IMR-90 (cell line): ENCODE data around the gene NDUFB10. TPM values are rescaled to one million over a fixed set of nuclear protein-coding genes. Genes with fewer than 3 reads are reported as not detected.

Source experiments
- ATAC-seq: fragments of 200-7000 bp; cut with Tn5 transposase; 2 replicates; pipeline ENCODE4 v1.9.1; 2020; ENCODE audit warnings: low read depth, mild to moderate bottlenecking, moderate library complexity
- BruUV-seq: library from RNA; stranded (reverse); fragments of 400-500 nt; replicated peaks from 2 replicates; lab custom pipeline; 2021; lab: Mats Ljungman, UMichigan
- CTCF ChIA-PET: fragments of 300-600 bp; formaldehyde crosslinking; extraction: SDS; loops from one replicate; lab custom pipeline; 2021; ENCODE audit warnings: antibody characterized with exemption; lab: Yijun Ruan, JAX
- POLR2A ChIA-PET: fragments of 300-600 bp; sonication (Branson Sonifier 250); formaldehyde crosslinking; loops from one replicate; lab custom pipeline; 2022; ENCODE audit warnings: antibody characterized with exemption; ENCODE audit not compliant: unreplicated experiment; lab: Charles Lee
- DNase-seq: peaks from one replicate; pipeline ENCODE4 v3.0.0; 2013
- H2AFZ ChIP-seq: replicated peaks from 2 replicates; pipeline ENCODE3; 2013; ENCODE audit warnings: low read length, mild to moderate bottlenecking; ENCODE audit not compliant: poor library complexity
- H2AK5ac ChIP-seq: 2 replicates; pipeline ENCODE4 v1.6.1; 2013; ENCODE audit warnings: low read depth, low read length, inconsistent platforms
- H2AK9ac ChIP-seq: replicated peaks from 2 replicates; pipeline ENCODE3; 2013; ENCODE audit warnings: mild to moderate bottlenecking, low read depth, low read length, moderate library complexity; ENCODE audit not compliant: poor library complexity
- H2BK120ac ChIP-seq: 2 replicates; pipeline ENCODE4 v1.6.1; 2013; ENCODE audit warnings: low read depth, low read length, inconsistent platforms
- H2BK15ac ChIP-seq: 3 replicates; pipeline ENCODE4 v1.6.1; 2013; ENCODE audit warnings: low read depth, low read length, inconsistent platforms
- H2BK20ac ChIP-seq: 2 replicates; pipeline ENCODE4 v1.6.1; 2013; ENCODE audit warnings: low read depth, mild to moderate bottlenecking, inconsistent platforms, low read length, moderate library complexity
- H2BK5ac ChIP-seq: 2 replicates; pipeline ENCODE4 v1.6.1; 2013; ENCODE audit warnings: mild to moderate bottlenecking, low read depth, low read length, inconsistent platforms; ENCODE audit not compliant: poor library complexity, severe bottlenecking
- H3K14ac ChIP-seq: replicated peaks from 2 replicates; pipeline ENCODE4 v1.6.1; 2013; ENCODE audit warnings: low read depth, low read length, inconsistent platforms
- H3K18ac ChIP-seq: 2 replicates; pipeline ENCODE4 v1.6.1; 2013; ENCODE audit warnings: low read depth, low read length, control low read depth
- H3K23ac ChIP-seq: 2 replicates; pipeline ENCODE4 v1.6.1; 2013; ENCODE audit warnings: low read depth, low read length, inconsistent platforms
- H3K27ac ChIP-seq: 2 replicates; pipeline ENCODE4 v1.5.1; 2013; ENCODE audit warnings: mild to moderate bottlenecking, control low read depth, low read length; ENCODE audit not compliant: insufficient read depth
- H3K27me3 ChIP-seq: 2 replicates; pipeline ENCODE4 v1.6.1; 2013; ENCODE audit warnings: low read length; ENCODE audit not compliant: control insufficient read depth, insufficient read depth
- H3K36me3 ChIP-seq: 2 replicates; pipeline ENCODE4 v1.6.1; 2013; ENCODE audit warnings: low read length, mixed read lengths; ENCODE audit not compliant: control insufficient read depth, insufficient read depth
- H3K4ac ChIP-seq: 2 replicates; pipeline ENCODE4 v1.6.1; 2013; ENCODE audit warnings: low read depth, low read length, inconsistent platforms
- H3K4me1 ChIP-seq: 2 replicates; pipeline ENCODE4 v1.6.1; 2013; ENCODE audit warnings: low read length, mixed read lengths; ENCODE audit not compliant: control insufficient read depth, insufficient read depth
- H3K4me2 ChIP-seq: 2 replicates; pipeline ENCODE4 v1.6.1; 2013; ENCODE audit warnings: low read depth, mild to moderate bottlenecking, control low read depth, low read length, moderate library complexity
- H3K4me3 ChIP-seq: 2 replicates; pipeline ENCODE4 v1.5.1; 2013; ENCODE audit warnings: low read depth, mild to moderate bottlenecking, control low read depth, low read length, moderate library complexity; ENCODE audit not compliant: insufficient read depth
- H3K56ac ChIP-seq: 2 replicates; pipeline ENCODE4 v1.6.1; 2013; ENCODE audit warnings: low read length, inconsistent platforms; ENCODE audit not compliant: insufficient read depth; ENCODE audit errors: extremely low read depth
- H3K79me1 ChIP-seq, 2 experiments: 2 replicates each; pipeline ENCODE4 v1.6.1; 2013; ENCODE audit warnings: low read length in 2 of 2, inconsistent platforms in 1 of 2, low read depth in 1 of 2
- H3K9ac ChIP-seq: 2 replicates; pipeline ENCODE4 v1.6.1; 2013; ENCODE audit warnings: low read depth, low read length, control low read depth
- H3K9me1 ChIP-seq: 2 replicates; pipeline ENCODE4 v1.6.1; 2013; ENCODE audit warnings: low read length, inconsistent platforms; ENCODE audit not compliant: insufficient read depth
- H3K9me3 ChIP-seq: 2 replicates; pipeline ENCODE4 v1.6.1; 2013; ENCODE audit warnings: low read length; ENCODE audit not compliant: control insufficient read depth, insufficient read depth
- H4K20me1 ChIP-seq: 2 replicates; pipeline ENCODE4 v1.6.1; 2013; ENCODE audit warnings: low read length, inconsistent platforms; ENCODE audit not compliant: insufficient read depth
- H4K5ac ChIP-seq: 2 replicates; pipeline ENCODE4 v1.6.1; 2013; ENCODE audit warnings: mild to moderate bottlenecking, low read depth, low read length, control low read depth
- H4K8ac ChIP-seq, 2 experiments: 2 replicates each; pipeline ENCODE4 v1.6.1; 2013; ENCODE audit warnings: low read depth in 2 of 2, low read length in 2 of 2, control low read depth in 1 of 2, inconsistent platforms in 1 of 2
- H4K91ac ChIP-seq: 2 replicates; pipeline ENCODE4 v1.6.1; 2013; ENCODE audit warnings: low read depth, low read length, inconsistent platforms; ENCODE audit not compliant: insufficient read depth
- CHD1 ChIP-seq: IDR thresholded peaks from 2 replicates; pipeline ENCODE4 v1.6.1; 2012; ENCODE audit warnings: low read depth, low read length, improper control_type of control experiment
- MAZ ChIP-seq: IDR thresholded peaks from 2 replicates; pipeline ENCODE4 v1.6.1; 2012; ENCODE audit warnings: low read depth, mild to moderate bottlenecking, low read length, improper control_type of control experiment, moderate library complexity, borderline replicate concordance
- WGBS, 2 experiments: methylation state at CpG; one replicate each; pipeline versions ENCODE4 v1.1.5 to v1.1.7; 2013; ENCODE audit warnings: missing lambda C conversion rate in 2 of 2; ENCODE audit not compliant: insufficient read length in 1 of 2; ENCODE audit errors: extremely low coverage in 2 of 2; 5-methylcytosine and 5-hydroxymethylcytosine counted together
- dilution Hi-C: fragments of 300-500 bp; cut with HindIII; formaldehyde crosslinking; loops from one replicate; pipeline ENCODE4 v1.14.3; 2018; ENCODE audit warnings: low sequenced_read_pairs; ENCODE audit not compliant: unreplicated experiment
- in situ Hi-C: fragments of 300-500 bp; cut with MboI; formaldehyde crosslinking; loops from 3 replicates; pipeline ENCODE4 v1.14.3; 2019; ENCODE audit warnings: low sequenced_read_pairs, inconsistent platforms, mixed read lengths
- intact Hi-C: fragments of 100-400 bp; cut with micrococcal nuclease; formaldehyde crosslinking; loops from 2 replicates; pipeline ENCODE4 v1.10.0; 2022
- polyA plus RNA-seq, 3 experiments: library from polyadenylated mRNA; depleted of rRNA; stranded (reverse); fragments of >200 nt; gene quantifications; 2 replicates each; pipeline ENCODE4 v1.2.3, GENCODE V29; 2012; ENCODE audit warnings: low replicate concordance in 1 of 3
- total RNA-seq: library from RNA; depleted of rRNA; stranded (reverse); fragments of >200 nt; gene quantifications from 2 replicates; pipeline ENCODE4 v1.2.3, GENCODE V29; 2012

The NDUFB10 gene
- total and polyA plus RNA-seq, 2 of the 4 experiments (the other 2 are of a cell fraction): 189 to 220 TPM

DNA sequence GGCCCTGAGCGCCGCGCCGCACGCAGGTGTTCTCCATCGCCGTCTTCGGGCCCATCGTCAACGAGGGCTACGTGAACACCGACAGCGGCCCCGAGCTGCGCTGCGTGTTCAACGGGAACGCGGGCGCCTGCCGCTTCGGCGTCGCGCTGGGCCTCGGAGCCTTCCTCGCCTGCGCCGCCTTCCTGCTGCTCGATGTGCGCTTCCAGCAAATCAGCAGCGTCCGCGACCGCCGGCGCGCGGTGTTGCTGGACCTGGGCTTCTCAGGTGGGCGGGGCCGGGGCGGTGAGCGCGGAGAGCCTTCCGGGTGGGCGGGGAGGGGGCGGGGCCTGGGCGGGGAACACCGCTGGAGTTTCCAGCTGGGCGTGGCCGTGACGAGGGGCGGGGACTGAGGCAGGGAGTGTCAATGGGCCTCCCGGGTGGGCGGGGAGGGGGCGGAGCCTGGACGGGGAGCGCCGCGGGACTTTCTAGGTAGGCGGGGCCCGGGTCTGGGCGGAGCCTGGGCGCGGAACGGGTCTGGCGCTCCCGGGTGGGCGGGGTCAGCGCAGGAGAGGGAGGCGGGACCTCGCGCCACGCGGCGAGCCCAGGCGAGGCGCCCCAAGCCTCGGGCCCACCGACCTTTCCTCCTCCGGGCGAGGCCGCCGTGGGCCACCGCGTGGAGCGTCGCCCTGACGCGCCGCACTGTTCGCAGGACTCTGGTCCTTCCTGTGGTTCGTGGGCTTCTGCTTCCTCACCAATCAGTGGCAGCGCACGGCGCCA lies 32.8 kb downstream of the NDUFB10 start:
- TF ChIP-seq MAZ (0 out of 2 replicates have a peak, but pooled peaks have one; percentile 3), CHD1 (no peak)

More for the DNA sequence above, 32.8 kb downstream of the NDUFB10 start:
- intact Hi-C loops: no loop called here
- Histone ChIP-seq H4K20me1 (peaks cover 2% of the 10 kb centered on the region; the same call in 1 of the 2 replicates), H3K9me3 (peaks cover 2% of the 10 kb centered on the region; the same call in 1 of the 2 replicates), H2BK120ac (peak overlapping the region; percentile 40; the same call in 1 of the 2 replicates), H3K4me2 (peak overlapping the region; percentile 70), H3K79me1 (peaks cover 0 to 20% of the 10 kb centered on the region in 2 experiments; a peak in 3 of 4 replicates), H2AK5ac (no peak overlapping the region), H3K27me3 (peaks cover 17% of the 10 kb centered on the region), H3K9me1 (peaks cover 27% of the 10 kb centered on the region), H3K56ac (no peak overlapping the region), H4K8ac (peak overlapping the region in 1 of 2 experiments; percentile 94; a peak in 2 of 4 replicates), H4K5ac (peak overlapping the region; percentile 92), H2BK20ac (no peak overlapping the region), H3K4ac (peak overlapping the region; percentile 47), H2AFZ (peak overlapping the region; percentile 96), H3K4me3 (peak overlapping the region; percentile 47), H3K9ac (no peak overlapping the region), H3K4me1 (peaks cover 22% of the 10 kb centered on the region), H2AK9ac (peak overlapping the region; percentile 88), H4K91ac (no peak overlapping the region), H3K23ac (no peak overlapping the region; the same call in 1 of the 2 replicates), H2BK5ac (peak overlapping the region; percentile 31), H3K27ac (no peak overlapping the region), H3K14ac (peak overlapping the region; percentile 57; the same call in 1 of the 2 replicates), H2BK15ac (no peak overlapping the region), H3K36me3 (peaks cover 2% of the 10 kb centered on the region; the same call in 1 of the 2 replicates), H3K18ac (peak overlapping the region; percentile 72)
- in situ Hi-C loops: no loop called here
- ChIA-PET POLR2A (interaction anchor here (0.6 kb wide), 2 partner anchors 85 to 149 kb away, joined by 3 to 11 read pairs; no protein-coding TSS in a partner anchor), CTCF (no interaction called here)
- no TSS peak for BruUV-seq
- 4% methylated on average over 36 of the region's 96 CpGs; no CpG with 5 or more reads in 1 of the 2 experiments for WGBS, 2 experiments
- dilution Hi-C loops: no loop called here
- ATAC-seq (peak; percentile 95), DNase-seq (peak; percentile 83)
